Measurements from ENCODE around the gene TNFSF9. TPM values are rescaled to one million over a fixed set of nuclear protein-coding genes. Genes with fewer than 3 reads are reported as not detected.

TNFSF9 gene
- 1 to 10 TPM in 1 of 2 donors, under 1 TPM in 1; 0.68 to 3.9 TPM for total RNA-seq
- 1.3 TPM for polyA plus RNA-seq (2013, experiment 1 of 2)
- 2.2 TPM for polyA plus RNA-seq (2013, experiment 2 of 2)
- long read RNA-seq, experiment 1, partial matches to known transcripts, result 0 of 2 reads
- long read RNA-seq, experiment 1, other reads (novel, unspliced or antisense), result 0 of 2 reads
- long read RNA-seq, experiment 2, transcript TNFSF9-201 (3 exons, 1,665 nt), result major isoform, 9 of 11 reads
- long read RNA-seq, experiment 2, partial matches to known transcripts, result 2 of 11 reads
- long read RNA-seq, experiment 2, other reads (novel, unspliced or antisense), result 0 of 11 reads
- long read RNA-seq, experiment 3, result 0 reads
- long read RNA-seq, experiment 4, partial matches to known transcripts, result 0 of 2 reads
- long read RNA-seq, experiment 4, other reads (novel, unspliced or antisense), result 2 of 2 reads

- no peaks in the 10 kb centered on the region for H3K36me3 Mint-ChIP-seq (ENCODE audit: low read depth)
- H3K27me3 Mint-ChIP-seq (ENCODE audit: insufficient read depth), result peaks cover 60% of the 10 kb centered on the region
- 18 to 53% methylated on average over 33 to 44 of the region's 44 CpGs for WGBS, 2 experiments (ENCODE audit: insufficient coverage in 1 of 2, insufficient read length in 1 of 2)
- peaks cover 21% of the 10 kb centered on the region for H3K27me3 ChIP-seq (ENCODE audit: control insufficient read depth, insufficient read depth, low read length, poor library complexity, severe bottlenecking)
- peaks cover 10% of the 10 kb centered on the region for H3K4me1 Mint-ChIP-seq
- no peak within 1 kb of the TSS for H3K9ac ChIP-seq (ENCODE audit: extremely low read depth, low read length, poor library complexity, severe bottlenecking)
- H3K36me3 ChIP-seq (ENCODE audit: control insufficient read depth, insufficient read depth, low read length), result no peaks in the 10 kb centered on the region
- peak within 1 kb of the TSS; percentile 82 for H3K27ac Mint-ChIP-seq
- no peaks in the 10 kb centered on the region for H3K4me1 ChIP-seq (ENCODE audit: control insufficient read depth, insufficient read depth, low read length)
- H3K27ac ChIP-seq (ENCODE audit: low read depth, low read length), result no peak within 1 kb of the TSS
- peak; percentile 96 for DNase-seq
- peaks cover 5% of the 10 kb centered on the region for H3K9me3 Mint-ChIP-seq
- no peak for TF ChIP-seq CTCF (conservative IDR thresholded peaks at IDR 0.05)
- peaks cover 25% of the 10 kb centered on the region for H3K9me3 ChIP-seq (ENCODE audit: control insufficient read depth, low read length)
- peak within 1 kb of the TSS; percentile 56 for H3K4me3 Mint-ChIP-seq
- H3K4me3 ChIP-seq (ENCODE audit: low read length), result peak within 1 kb of the TSS; percentile 48
Measured at GRCh38 chr19:6530386-6531162, at the start of gene TNFSF9. Gene TNFSF9 (plus strand): TSS chr19:6531026. CDS start chr19:6531037, 11 bp downstream.

- H3K4me1 Mint-ChIP-seq, result no peaks in the 10 kb centered on the region
- no peak within 1 kb of the TSS for H3K27ac ChIP-seq (ENCODE audit: low read depth, low read length)
- no peaks in the 10 kb centered on the region for H3K9me3 ChIP-seq (ENCODE audit: control insufficient read depth, low read length)
- no peaks in the 10 kb centered on the region for H3K36me3 Mint-ChIP-seq (ENCODE audit: low read depth)
- 64 to 73% methylated on average over 8 to 24 of the region's 24 CpGs for WGBS, 2 experiments (ENCODE audit: insufficient coverage in 1 of 2, insufficient read length in 1 of 2)
- H3K9ac ChIP-seq (ENCODE audit: extremely low read depth, low read length, poor library complexity, severe bottlenecking), result no peak within 1 kb of the TSS
- DNase-seq, result peak; percentile 78
- TF ChIP-seq CTCF (conservative IDR thresholded peaks at IDR 0.05), result peak; percentile 82
- no peaks in the 10 kb centered on the region for H3K4me1 ChIP-seq (ENCODE audit: control insufficient read depth, insufficient read depth, low read length)
- no peaks in the 10 kb centered on the region for H3K9me3 Mint-ChIP-seq
- H3K27me3 Mint-ChIP-seq (ENCODE audit: insufficient read depth), result peaks cover 13% of the 10 kb centered on the region
- H3K4me3 ChIP-seq (ENCODE audit: low read length), result no peak within 1 kb of the TSS
- H3K36me3 ChIP-seq (ENCODE audit: control insufficient read depth, insufficient read depth, low read length), result no peaks in the 10 kb centered on the region
- H3K27ac Mint-ChIP-seq, result no peak within 1 kb of the TSS
- H3K27me3 ChIP-seq (ENCODE audit: control insufficient read depth, insufficient read depth, low read length, poor library complexity, severe bottlenecking), result no peaks in the 10 kb centered on the region
- no peak within 1 kb of the TSS for H3K4me3 Mint-ChIP-seq
Measured at GRCh38 chr19:6481541-6482342, 49.1 kb upstream of the TNFSF9 start, which contains the start of gene DENND1C. Gene DENND1C (minus strand): TSS chr19:6481787. CDS start chr19:6481695, 92 bp downstream.

GRCh38 chr19:6482343-6482686 is 48.5 kb upstream of the TNFSF9 start:
- TF ChIP-seq CTCF (conservative IDR thresholded peaks at IDR 0.05), result no peak
- no peak overlapping the region for H3K27ac ChIP-seq (ENCODE audit: low read depth, low read length)
- Mint-ChIP-seq H3K27ac (no peak overlapping the region), H3K4me1 (no peaks in the 10 kb centered on the region), H3K36me3 (ENCODE audit: low read depth) (no peaks in the 10 kb centered on the region), H3K4me3 (no peak overlapping the region), H3K9me3 (no peaks in the 10 kb centered on the region), H3K27me3 (ENCODE audit: insufficient read depth) (peaks cover 12% of the 10 kb centered on the region)
- no peak overlapping the region for H3K9ac ChIP-seq (ENCODE audit: extremely low read depth, low read length, poor library complexity, severe bottlenecking)
- no peak for DNase-seq
- no peak overlapping the region for H3K4me3 ChIP-seq (ENCODE audit: low read length)
- no peaks in the 10 kb centered on the region for H3K4me1 ChIP-seq (ENCODE audit: control insufficient read depth, insufficient read depth, low read length)
- no peaks in the 10 kb centered on the region for H3K27me3 ChIP-seq (ENCODE audit: control insufficient read depth, insufficient read depth, low read length, poor library complexity, severe bottlenecking)
- WGBS, 2 experiments (ENCODE audit: insufficient coverage in 1 of 2, insufficient read length in 1 of 2), result 80 to 90% methylated on average over 8 of the region's 8 CpGs
- no peaks in the 10 kb centered on the region for H3K36me3 ChIP-seq (ENCODE audit: control insufficient read depth, insufficient read depth, low read length)
- no peaks in the 10 kb centered on the region for H3K9me3 ChIP-seq (ENCODE audit: control insufficient read depth, low read length)

All from endodermal cell (in vitro differentiated cells).